GM11168 (cell line): ENCODE results near the gene CD6.

ENCODE experiments used
- in situ Hi-C: fragments of 300-500 bp; cut with MboI; formaldehyde crosslinking; loops from one replicate; pipeline ENCODE4 v1.12.0; 2022; ENCODE audit warnings: low sequenced_read_pairs; ENCODE audit not compliant: unreplicated experiment

Gene CD6

DNA sequence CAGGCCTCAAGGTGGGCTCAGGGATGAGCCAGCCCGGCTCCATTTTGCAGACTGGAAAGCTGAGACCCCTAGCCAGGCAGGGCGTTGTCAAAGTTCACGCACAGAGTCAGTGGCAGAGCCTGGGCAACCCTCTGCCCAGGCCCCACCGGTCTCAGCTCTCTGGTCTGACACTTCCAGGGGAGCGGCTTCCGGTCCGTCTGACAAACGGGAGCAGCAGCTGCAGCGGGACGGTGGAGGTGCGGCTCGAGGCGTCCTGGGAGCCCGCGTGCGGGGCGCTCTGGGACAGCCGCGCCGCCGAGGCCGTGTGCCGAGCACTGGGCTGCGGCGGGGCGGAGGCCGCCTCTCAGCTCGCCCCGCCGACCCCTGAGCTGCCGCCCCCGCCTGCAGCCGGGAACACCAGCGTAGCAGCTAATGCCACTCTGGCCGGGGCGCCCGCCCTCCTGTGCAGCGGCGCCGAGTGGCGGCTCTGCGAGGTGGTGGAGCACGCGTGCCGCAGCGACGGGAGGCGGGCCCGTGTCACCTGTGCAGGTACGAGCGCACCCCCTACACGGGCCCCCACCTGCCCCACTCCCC, 36.0 kb downstream of the CD6 start:
- in situ Hi-C loops = no loop called here

GRCh38 chr11:61007956-61008896, 36.7 kb downstream of the CD6 start:
- in situ Hi-C loops = no loop called here

DNA sequence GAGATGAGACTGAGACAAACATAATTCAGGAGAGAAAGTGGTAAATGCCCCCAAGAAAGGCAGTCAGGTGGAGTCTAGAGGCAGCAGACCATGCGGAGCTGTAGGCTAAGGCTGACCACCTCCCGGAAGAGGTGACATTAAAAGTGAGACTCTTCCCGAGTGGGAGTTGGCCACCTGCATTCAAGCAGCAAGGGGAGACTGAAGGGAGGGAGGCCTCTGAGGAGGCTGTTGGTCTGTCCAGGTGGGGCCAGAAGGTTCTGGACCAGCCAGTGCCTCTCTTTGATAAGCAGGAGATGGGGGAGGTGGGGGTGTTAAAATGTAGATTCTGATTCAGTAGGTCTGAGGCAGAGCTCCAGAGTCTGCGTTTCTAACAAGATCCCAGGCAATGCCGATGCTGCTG, 37.5 kb downstream of the CD6 start:
- in situ Hi-C loops = no loop called here

GRCh38 chr11:61009392-61010275, 38.2 kb downstream of the CD6 start:
- in situ Hi-C loops = no loop called here

- in situ Hi-C loops = no loop called here
Observed at GRCh38 chr11:61010466-61011228, 39.2 kb downstream of the CD6 start.

GRCh38 chr11:61011229-61011870, 39.9 kb downstream of the CD6 start:
- in situ Hi-C loops = no loop called here

DNA sequence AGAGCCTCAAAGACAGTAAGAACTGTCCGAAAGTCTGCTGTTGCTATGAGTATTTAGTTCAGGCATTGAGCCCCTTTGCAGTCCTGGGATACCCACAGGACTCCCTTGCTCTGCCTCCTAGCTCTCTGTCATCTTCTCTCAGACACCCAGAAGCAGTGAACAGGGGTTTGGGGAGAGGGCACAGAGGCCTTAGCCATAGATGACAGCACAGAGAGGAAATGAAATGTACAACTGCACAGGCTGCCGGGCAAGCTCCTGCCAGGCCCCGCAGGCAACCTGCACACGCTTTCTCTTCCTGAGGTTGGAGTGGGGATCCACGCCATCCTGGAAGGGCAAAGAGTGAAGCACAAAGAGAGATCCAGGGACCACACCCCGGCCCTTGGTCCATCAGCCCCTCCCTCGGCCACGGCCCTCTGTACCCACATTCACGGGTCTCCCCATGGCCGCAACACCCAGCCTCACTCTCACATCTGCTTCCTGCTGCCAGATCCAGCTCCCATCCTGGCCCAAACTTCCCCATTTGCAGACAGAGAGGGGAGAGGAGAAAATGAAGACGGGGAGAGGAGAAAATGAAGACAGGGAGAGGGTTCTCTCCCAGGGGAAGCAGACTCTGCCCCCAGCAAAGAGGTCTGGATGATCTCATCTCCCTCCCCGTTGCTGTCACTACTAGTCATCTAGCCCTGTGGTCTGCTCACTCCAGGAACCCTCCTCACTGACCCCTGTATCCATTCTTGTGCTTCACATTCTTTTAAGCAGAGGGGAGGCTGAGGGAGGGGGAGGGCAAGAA, 40.7 kb downstream of the CD6 start:
- in situ Hi-C loops = no loop called here

- in situ Hi-C loops = no loop called here
Observed at GRCh38 chr11:61012737-61013215, 41.3 kb downstream of the CD6 start.

- in situ Hi-C loops = no loop called here
Observed at GRCh38 chr11:61018059-61018458, 46.6 kb downstream of the CD6 start.

DNA sequence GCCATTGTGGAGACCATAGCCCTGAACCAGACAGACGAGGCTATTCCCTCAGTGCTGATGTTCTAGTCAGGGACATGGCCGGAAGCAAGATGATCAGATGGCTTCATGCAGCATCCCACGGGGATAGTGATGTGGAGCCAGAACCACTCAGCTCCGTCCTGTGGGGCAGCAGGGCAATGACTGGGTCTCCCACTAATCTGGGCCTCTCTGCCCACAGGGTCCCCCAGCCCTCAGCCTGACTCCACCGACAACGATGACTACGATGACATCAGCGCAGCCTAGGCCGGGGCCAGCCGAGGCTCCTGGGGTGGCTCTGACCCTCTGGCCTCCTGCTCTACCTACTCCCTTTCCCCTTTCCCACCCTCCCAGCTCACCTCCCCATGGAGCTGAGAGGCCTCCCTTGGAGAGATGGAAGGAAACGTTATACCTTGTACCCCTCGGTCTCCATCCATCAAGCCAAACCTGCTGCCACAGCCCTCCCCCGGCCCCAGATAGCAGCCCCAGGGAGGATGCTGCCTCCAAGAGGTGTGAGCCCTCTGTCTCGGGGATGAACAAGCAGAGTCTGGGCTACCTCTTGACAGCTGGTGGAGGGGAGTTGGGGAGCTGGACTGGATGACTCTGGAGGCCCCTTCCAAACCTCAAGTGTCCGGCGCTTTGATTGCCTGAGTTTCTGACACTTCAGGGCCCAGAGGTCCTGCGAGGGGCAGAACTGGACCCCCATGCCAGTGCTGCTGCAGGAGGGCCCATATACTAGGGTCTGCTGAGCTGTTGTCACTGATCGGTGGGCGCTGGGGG, 47.8 kb downstream of the CD6 start:
- in situ Hi-C loops = no loop called here

GRCh38 chr11:61019832-61020405, 48.4 kb downstream of the CD6 start:
- in situ Hi-C loops = no loop called here

GRCh38 chr11:61020551-61021235, 49.2 kb downstream of the CD6 start:
- in situ Hi-C loops = no loop called here

DNA sequence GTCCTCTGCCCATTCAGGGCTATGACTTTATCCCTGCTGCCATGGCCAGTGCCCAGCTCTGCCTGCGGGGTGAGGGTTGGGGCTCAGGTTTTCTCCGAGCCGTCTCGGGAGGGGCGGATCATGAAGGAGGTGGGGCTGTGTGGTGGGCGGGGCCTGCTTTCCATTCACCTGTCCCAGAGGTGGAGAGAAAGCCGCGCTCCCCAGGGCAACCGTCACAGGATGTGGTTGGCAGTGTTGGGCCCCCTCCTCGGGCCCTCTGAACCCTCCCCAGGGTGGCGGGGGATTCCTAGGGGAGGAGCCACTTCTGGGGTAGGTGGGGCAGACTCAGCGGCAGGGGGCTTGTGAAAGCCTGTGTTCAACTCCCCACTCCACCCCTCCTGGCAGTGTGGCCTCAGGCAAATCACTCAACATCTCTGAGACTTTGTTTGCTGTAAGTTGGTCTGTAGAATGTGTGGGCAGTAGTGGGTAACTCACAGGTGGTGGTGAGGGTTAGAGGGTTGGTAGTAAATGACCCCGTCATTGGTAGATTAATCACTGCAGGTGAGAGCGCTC, 50.3 kb downstream of the CD6 start:
- in situ Hi-C loops = no loop called here

DNA sequence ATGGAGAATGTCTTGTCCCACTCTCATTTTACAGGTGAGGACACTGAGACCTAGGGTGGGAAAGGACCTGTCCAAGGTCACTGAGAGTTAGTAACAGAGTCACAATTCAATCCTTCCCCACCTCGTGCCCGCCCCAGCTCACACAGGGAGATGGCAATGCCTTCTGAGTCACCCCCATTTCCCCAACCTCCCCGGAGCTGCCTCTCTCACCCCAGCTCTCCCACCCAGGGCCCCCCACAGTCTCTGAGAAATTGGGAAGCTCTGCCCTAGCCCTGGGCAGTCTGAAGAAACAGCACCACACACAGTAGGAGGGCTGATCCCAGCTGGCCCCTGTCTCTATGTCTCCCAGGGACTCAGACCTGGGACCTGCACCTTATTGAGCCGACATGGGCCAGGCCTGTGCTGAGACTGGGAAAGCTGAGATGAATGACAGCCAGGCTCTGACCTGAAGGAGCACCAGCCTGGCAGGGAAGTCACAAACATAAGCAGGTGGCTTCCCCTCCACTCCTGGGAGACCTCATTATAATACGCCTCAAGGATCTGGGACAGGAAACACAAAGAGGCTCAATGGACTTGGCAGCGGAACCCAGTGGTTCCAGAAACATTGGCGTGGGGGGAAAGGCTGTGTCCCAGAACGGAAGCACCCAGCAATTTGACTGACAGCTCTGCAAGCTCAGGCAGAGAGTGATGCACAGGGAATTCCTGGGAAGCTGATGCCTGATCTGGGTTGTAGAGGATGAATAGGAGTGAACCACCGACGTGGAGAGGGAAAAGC, 51.0 kb downstream of the CD6 start:
- in situ Hi-C loops = no loop called here

- in situ Hi-C loops = no loop called here
Observed at GRCh38 chr11:61023086-61023965, 51.8 kb downstream of the CD6 start.
